Mammary microvascular endothelial cell (primary cell): ENCODE measurements around the gene DAZ3. TPM values are rescaled to one million over a fixed set of nuclear protein-coding genes. Genes with fewer than 3 reads are reported as not detected.

Source experiments
- total RNA-seq: library from RNA; depleted of rRNA; stranded (reverse); fragments of >200 nt; gene quantifications from 2 replicates; pipeline ENCODE4 v1.2.3, GENCODE V29; 2015

The DAZ3 gene, protein sequence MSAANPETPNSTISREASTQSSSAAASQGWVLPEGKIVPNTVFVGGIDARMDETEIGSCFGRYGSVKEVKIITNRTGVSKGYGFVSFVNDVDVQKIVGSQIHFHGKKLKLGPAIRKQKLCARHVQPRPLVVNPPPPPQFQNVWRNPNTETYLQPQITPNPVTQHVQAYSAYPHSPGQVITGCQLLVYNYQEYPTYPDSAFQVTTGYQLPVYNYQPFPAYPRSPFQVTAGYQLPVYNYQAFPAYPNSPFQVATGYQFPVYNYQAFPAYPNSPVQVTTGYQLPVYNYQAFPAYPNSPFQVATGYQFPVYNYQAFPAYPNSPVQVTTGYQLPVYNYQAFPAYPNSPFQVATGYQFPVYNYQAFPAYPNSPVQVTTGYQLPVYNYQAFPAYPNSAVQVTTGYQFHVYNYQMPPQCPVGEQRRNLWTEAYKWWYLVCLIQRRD
- not detected in 2 replicates for total RNA-seq

DNA sequence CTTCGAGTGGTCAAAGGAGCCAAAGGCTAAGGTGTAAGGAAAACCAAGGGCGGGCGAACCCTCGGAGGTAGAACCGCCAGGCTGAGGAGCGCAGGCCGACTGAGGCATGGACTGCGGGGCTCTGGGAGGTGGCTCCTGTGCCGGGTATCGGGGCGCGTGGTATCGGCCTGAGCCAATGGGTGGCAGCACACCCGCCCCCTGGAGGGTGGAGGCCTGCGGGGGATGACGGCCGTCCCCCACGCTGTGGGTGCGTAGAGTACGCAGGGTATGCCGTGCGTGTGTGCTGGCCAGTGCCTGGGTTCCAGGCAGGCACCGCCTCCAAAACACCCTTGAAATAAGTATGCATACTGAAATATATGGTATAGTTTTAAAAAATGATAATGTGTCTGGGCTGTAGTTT, at the start of gene DAZ3:
TSS of gene DAZ3 (minus strand) at position 101 of the 400 bp plus-strand sequence. CDS start 208 bp downstream, outside the sequence.

DNA sequence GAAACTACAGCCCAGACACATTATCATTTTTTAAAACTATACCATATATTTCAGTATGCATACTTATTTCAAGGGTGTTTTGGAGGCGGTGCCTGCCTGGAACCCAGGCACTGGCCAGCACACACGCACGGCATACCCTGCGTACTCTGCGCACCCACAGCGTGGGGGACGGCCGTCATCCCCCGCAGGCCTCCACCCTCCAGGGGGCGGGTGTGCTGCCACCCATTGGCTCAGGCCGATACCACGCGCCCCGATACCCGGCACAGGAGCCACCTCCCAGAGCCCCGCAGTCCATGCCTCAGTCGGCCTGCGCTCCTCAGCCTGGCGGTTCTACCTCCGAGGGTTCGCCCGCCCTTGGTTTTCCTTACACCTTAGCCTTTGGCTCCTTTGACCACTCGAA, 20.4 kb upstream of the DAZ3 start, which contains the start of gene DAZ4:
TSS of gene DAZ4 (plus strand) at position 301 of the 400 bp plus-strand sequence. CDS start 208 bp downstream, outside the sequence.

Other genes starting within 250 kb of the DAZ3 start
- not detected in 2 replicates for gene BPY2B, start 195.4 kb downstream of the DAZ3 start, total RNA-seq
- gene DAZ4, start 20.5 kb upstream of the DAZ3 start, total RNA-seq: not detected in 2 replicates
- gene BPY2C, start 238.7 kb upstream of the DAZ3 start, total RNA-seq: not detected in 2 replicates